DOHH2 (cell line): Measurements from ENCODE around the gene WDR55.
A peak's percentile ranks its signal among the peaks of the same experiment; 100 is the strongest.

Source experiments
- H3F3A ChIP-seq: fragments of 200-600 bp; sonication (generic), shearing (Covaris generic); 2 replicates; pipeline ENCODE4 v1.6.0; 2016; ENCODE audit warnings: antibody characterized with exemption, mild to moderate bottlenecking; ENCODE audit not compliant: control insufficient read depth, insufficient read depth
- H3K27ac ChIP-seq: fragments of 200-600 bp; sonication (generic); 2 replicates; pipeline ENCODE4 v1.5.1; 2014; ENCODE audit warnings: low read depth, mild to moderate bottlenecking, low read length, moderate library complexity
- H3K27me3 ChIP-seq: fragments of 200-600 bp; sonication (generic); 2 replicates; pipeline ENCODE4 v1.6.1; 2014; ENCODE audit warnings: mild to moderate bottlenecking, low read length, mixed read lengths; ENCODE audit not compliant: control insufficient read depth
- H3K36me3 ChIP-seq: fragments of 200-600 bp; sonication (generic); 2 replicates; pipeline ENCODE4 v1.6.1; 2014; ENCODE audit warnings: mild to moderate bottlenecking, low read length, moderate library complexity, mixed read lengths; ENCODE audit not compliant: control insufficient read depth
- H3K4me1 ChIP-seq: fragments of 200-600 bp; sonication (generic); 2 replicates; pipeline ENCODE4 v1.6.1; 2014; ENCODE audit warnings: mild to moderate bottlenecking, low read length, mixed read lengths; ENCODE audit not compliant: control insufficient read depth
- H3K4me2 ChIP-seq: fragments of 200-600 bp; sonication (generic); 2 replicates; pipeline ENCODE4 v1.6.0; 2014; ENCODE audit warnings: mild to moderate bottlenecking, low read length, moderate library complexity
- H3K4me3 ChIP-seq: fragments of 200-600 bp; sonication (generic); 2 replicates; pipeline ENCODE4 v1.5.1; 2014; ENCODE audit warnings: mild to moderate bottlenecking, low read length, mixed read lengths
- H3K79me2 ChIP-seq: fragments of 200-600 bp; sonication (generic); 2 replicates; pipeline ENCODE4 v1.6.1; 2014; ENCODE audit warnings: mild to moderate bottlenecking, low read length, mixed read lengths; ENCODE audit not compliant: control insufficient read depth
- H3K9me2 ChIP-seq: fragments of 200-600 bp; sonication (generic); replicated peaks from 2 replicates; pipeline ENCODE4 v1.6.1; 2014; ENCODE audit warnings: mild to moderate bottlenecking, low read length, mixed read lengths; ENCODE audit not compliant: control insufficient read depth
- H3K9me3 ChIP-seq: fragments of 200-600 bp; sonication (generic); 2 replicates; pipeline ENCODE4 v1.6.1; 2014; ENCODE audit warnings: antibody characterized with exemption, low read length, mixed read lengths; ENCODE audit not compliant: control insufficient read depth, insufficient read depth
- H4K20me1 ChIP-seq: fragments of 200-600 bp; sonication (generic); 2 replicates; pipeline ENCODE4 v1.6.0; 2014; ENCODE audit warnings: low read depth, mild to moderate bottlenecking, antibody characterized with exemption, low read length, moderate library complexity; ENCODE audit not compliant: control insufficient read depth, insufficient read depth
- CTCF ChIP-seq: fragments of 200-600 bp; sonication (generic); IDR thresholded peaks from one replicate; pipeline ENCODE4 v1.5.1; 2014; ENCODE audit warnings: antibody characterized with exemption, mild to moderate bottlenecking, low read depth, low read length; ENCODE audit not compliant: poor library complexity, severe bottlenecking
- EZH2phosphoT487 ChIP-seq: fragments of 200-600 bp; sonication (generic); IDR thresholded peaks from 2 replicates; pipeline ENCODE4 v1.6.1; 2017; ENCODE audit warnings: borderline replicate concordance, mild to moderate bottlenecking, antibody characterized with exemption, low read length, moderate library complexity, mixed read lengths

WDR55 gene

GRCh38 chr5:140631036-140631417, 33.7 kb upstream of the WDR55 start:
- Histone ChIP-seq H3K27me3 (peaks cover 31% of the 10 kb centered on the region), H3K9me3 (peaks cover 2% of the 10 kb centered on the region; the same call in 1 of the 2 replicates), H4K20me1 (no peaks in the 10 kb centered on the region), H3F3A (no peaks in the 10 kb centered on the region), H3K36me3 (no peaks in the 10 kb centered on the region), H3K27ac (no peak overlapping the region), H3K79me2 (no peaks in the 10 kb centered on the region), H3K4me1 (peaks cover 19% of the 10 kb centered on the region), H3K4me3 (no peak overlapping the region), H3K9me2 (no peaks in the 10 kb centered on the region), H3K4me2 (no peak overlapping the region)
- TF ChIP-seq CTCF (no peak), EZH2phosphoT487 (no peak)

GRCh38 chr5:140631831-140632365, 32.8 kb upstream of the WDR55 start:
- Histone ChIP-seq H3K4me3 (peak overlapping the region; percentile 44), H3K79me2 (no peaks in the 10 kb centered on the region), H3K4me1 (peaks cover 19% of the 10 kb centered on the region), H3K9me2 (no peaks in the 10 kb centered on the region), H4K20me1 (no peaks in the 10 kb centered on the region), H3K27me3 (peaks cover 31% of the 10 kb centered on the region), H3K9me3 (peaks cover 2% of the 10 kb centered on the region; the same call in 1 of the 2 replicates), H3K4me2 (peak overlapping the region; percentile 74), H3K27ac (no peak overlapping the region), H3K36me3 (no peaks in the 10 kb centered on the region), H3F3A (no peaks in the 10 kb centered on the region)
- TF ChIP-seq CTCF (no peak), EZH2phosphoT487 (no peak)

- no peaks in the 10 kb centered on the region for H3K36me3 ChIP-seq
- H3K9me3 ChIP-seq, result no peaks in the 10 kb centered on the region
- TF ChIP-seq EZH2phosphoT487 (peak; percentile 82; the same call in 1 of the 2 replicates), CTCF (no peak)
- peak overlapping the region; percentile 44 for H3K4me3 ChIP-seq
- H3K4me2 ChIP-seq, result peak overlapping the region; percentile 74
- no peaks in the 10 kb centered on the region for H3K9me2 ChIP-seq
- H3K27me3 ChIP-seq, result peaks cover 31% of the 10 kb centered on the region
- no peak overlapping the region for H3K27ac ChIP-seq
- peaks cover 19% of the 10 kb centered on the region for H3K4me1 ChIP-seq
- H3K79me2 ChIP-seq, result no peaks in the 10 kb centered on the region
- H4K20me1 ChIP-seq, result no peaks in the 10 kb centered on the region
- no peaks in the 10 kb centered on the region for H3F3A ChIP-seq
Observed at GRCh38 chr5:140632366-140633020, 32.2 kb upstream of the WDR55 start.
